Peyer's patch (tissue), 4 donors: Measurements from ENCODE around the gene ZDHHC11. TPM values are rescaled to one million over a fixed set of nuclear protein-coding genes. Genes with fewer than 3 reads are reported as not detected.
"Not testable (repeated sequence)": the region's sequence is repeated elsewhere in the genome, so short reads cannot be mapped to it uniquely, and the experiment has no call there.

Source experiments
- DNase-seq, 3 donors: peaks; one replicate each; pipeline ENCODE4 v3.0.0-alpha.2; 2017 to 2019
- H3K27ac ChIP-seq, 4 donors: fragments of 200-600 bp; sonication (generic); one replicate each; pipeline ENCODE4 v1.5.1; 2016 to 2019
- H3K27me3 ChIP-seq, 2 donors: fragments of 200-600 bp; sonication (generic); one replicate each; pipeline ENCODE4 v1.5.1; 2019
- H3K36me3 ChIP-seq, 3 donors: fragments of 200-600 bp; sonication (generic); one replicate each; pipeline ENCODE4 v1.5.1; 2016 to 2019
- H3K4me1 ChIP-seq, 4 donors: fragments of 200-600 bp; sonication (generic); one replicate each; pipeline ENCODE4 v1.5.1; 2016 to 2019
- H3K4me3 ChIP-seq, 4 donors: fragments of 200-600 bp; sonication (generic); 1 replicate in 3 of 4; 2 replicates in 1 of 4; pipeline ENCODE4 v1.5.1; 2016 to 2019; ENCODE audit warnings: mild to moderate bottlenecking in 1 of 4
- H3K9me3 ChIP-seq, 4 donors: fragments of 200-600 bp; sonication (generic); one replicate each; pipeline ENCODE4 v1.5.1; 2016 to 2019; ENCODE audit warnings: mild to moderate bottlenecking in 1 of 4
- CTCF ChIP-seq, 6 experiments: fragments of 450-650 bp in 4 of 6; fragments of 200-600 bp in 2 of 6; sonication (generic) in 1 of 6; IDR thresholded peaks; one replicate each; pipeline ENCODE4 v1.5.1; 2017 to 2019; ENCODE audit warnings: antibody characterized with exemption in 6 of 6, mild to moderate bottlenecking in 3 of 6, moderate library complexity in 1 of 6
- POLR2A ChIP-seq, 2 donors: fragments of 450-650 bp; IDR thresholded peaks; one replicate each; pipeline ENCODE4 v1.5.1; 2017; ENCODE audit warnings: antibody characterized with exemption in 2 of 2, mild to moderate bottlenecking in 2 of 2, moderate library complexity in 2 of 2
- total RNA-seq, 4 donors: library from RNA; depleted of rRNA; stranded (reverse); fragments of >200 nt; gene quantifications; one replicate each; pipeline ENCODE4 v1.1.0, GENCODE V29; 2016

The ZDHHC11 gene
- total RNA-seq, 4 donors from 2014 or later: 7.7 to 82.5 (median 29.6) TPM

GRCh38 chr5:751992-752391, 98.8 kb downstream of the ZDHHC11 start:
- H3K27ac ChIP-seq, H3K9me3 ChIP-seq, H3K4me3 ChIP-seq, DNase-seq, H3K4me1 ChIP-seq, H3K27me3 ChIP-seq, H3K36me3 ChIP-seq: not testable (repeated sequence)

DNA sequence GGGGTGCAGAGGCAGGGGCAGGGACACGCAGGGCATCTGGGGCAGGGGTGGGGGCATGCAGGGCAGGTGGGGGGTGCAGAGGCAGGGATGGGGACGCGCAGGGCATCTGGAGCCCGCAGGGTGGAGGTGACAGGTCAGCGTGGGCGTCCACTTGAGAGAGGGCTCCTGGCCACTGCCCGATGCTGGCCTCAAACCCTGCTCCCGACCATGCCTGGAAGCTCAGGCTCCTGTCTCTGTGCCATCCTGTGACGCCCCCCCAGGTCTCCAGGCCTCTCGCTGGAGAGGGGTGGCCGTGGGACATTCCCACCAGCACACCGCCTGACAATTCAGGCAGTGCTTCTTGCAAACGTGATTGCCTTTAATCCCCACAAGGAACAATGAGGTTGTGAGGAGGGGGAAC, 99.3 kb downstream of the ZDHHC11 start:
- no peak overlapping the region for H3K4me3 ChIP-seq
- no peak for TF ChIP-seq POLR2A (IDR thresholded peaks at IDR 0.05)
- no peak for TF ChIP-seq CTCF (IDR thresholded peaks at IDR 0.05)
- no peaks in the 10 kb centered on the region for H3K36me3 ChIP-seq
- no peak overlapping the region for H3K27ac ChIP-seq
- H3K27me3 ChIP-seq: no peaks in the 10 kb centered on the region
- H3K4me1 ChIP-seq: peaks cover 0 to 4% (median 0%) of the 10 kb centered on the region in 4 donors
- DNase-seq: peak in 1 of 3 donors; percentile 3
- H3K9me3 ChIP-seq: no peaks in the 10 kb centered on the region

- H3K36me3 ChIP-seq, H3K9me3 ChIP-seq, H3K4me3 ChIP-seq, H3K4me1 ChIP-seq, H3K27ac ChIP-seq, H3K27me3 ChIP-seq: not testable (repeated sequence)
- DNase-seq: peak in 1 of 3 donors; percentile 9
Observed at GRCh38 chr5:750226-750625, 100.6 kb downstream of the ZDHHC11 start.

DNA sequence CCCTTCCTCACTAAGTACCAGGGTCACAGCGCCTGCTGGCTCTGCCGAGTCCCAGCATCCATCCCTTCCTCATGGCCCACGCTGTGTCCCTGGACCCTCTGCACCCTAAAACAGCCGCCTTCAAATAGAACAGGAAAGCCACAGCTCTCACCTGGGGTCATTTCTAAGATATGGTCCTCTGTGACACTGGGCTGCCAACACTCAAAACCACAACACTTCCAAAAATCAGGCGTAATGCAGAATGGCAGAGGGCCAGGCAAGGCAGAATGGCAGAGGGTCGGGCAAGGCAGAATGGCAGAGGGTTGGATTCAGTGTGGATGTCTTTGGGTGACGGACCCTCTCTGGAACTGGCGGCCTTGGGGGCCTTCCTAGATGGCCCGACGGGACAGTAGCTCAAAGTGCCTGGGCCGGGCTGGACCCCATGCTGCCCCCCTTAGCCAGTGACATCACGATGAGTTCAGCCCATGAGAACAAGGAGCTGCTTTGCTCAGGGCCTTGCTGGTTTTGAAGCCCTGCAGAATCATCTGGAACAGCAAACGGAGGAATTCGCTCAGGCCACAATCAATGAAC, 101.6 kb downstream of the ZDHHC11 start:
- Histone ChIP-seq H3K4me3 (no peak overlapping the region), H3K27ac (no peak overlapping the region), H3K4me1 (no peaks in the 10 kb centered on the region), H3K36me3 (no peaks in the 10 kb centered on the region), H3K9me3 (no peaks in the 10 kb centered on the region), H3K27me3 (no peaks in the 10 kb centered on the region)
- peak in 1 of 3 donors; percentile 7 for DNase-seq
- TF ChIP-seq POLR2A (IDR thresholded peaks at IDR 0.05) (no peak), CTCF (IDR thresholded peaks at IDR 0.05) (no peak)

DNA sequence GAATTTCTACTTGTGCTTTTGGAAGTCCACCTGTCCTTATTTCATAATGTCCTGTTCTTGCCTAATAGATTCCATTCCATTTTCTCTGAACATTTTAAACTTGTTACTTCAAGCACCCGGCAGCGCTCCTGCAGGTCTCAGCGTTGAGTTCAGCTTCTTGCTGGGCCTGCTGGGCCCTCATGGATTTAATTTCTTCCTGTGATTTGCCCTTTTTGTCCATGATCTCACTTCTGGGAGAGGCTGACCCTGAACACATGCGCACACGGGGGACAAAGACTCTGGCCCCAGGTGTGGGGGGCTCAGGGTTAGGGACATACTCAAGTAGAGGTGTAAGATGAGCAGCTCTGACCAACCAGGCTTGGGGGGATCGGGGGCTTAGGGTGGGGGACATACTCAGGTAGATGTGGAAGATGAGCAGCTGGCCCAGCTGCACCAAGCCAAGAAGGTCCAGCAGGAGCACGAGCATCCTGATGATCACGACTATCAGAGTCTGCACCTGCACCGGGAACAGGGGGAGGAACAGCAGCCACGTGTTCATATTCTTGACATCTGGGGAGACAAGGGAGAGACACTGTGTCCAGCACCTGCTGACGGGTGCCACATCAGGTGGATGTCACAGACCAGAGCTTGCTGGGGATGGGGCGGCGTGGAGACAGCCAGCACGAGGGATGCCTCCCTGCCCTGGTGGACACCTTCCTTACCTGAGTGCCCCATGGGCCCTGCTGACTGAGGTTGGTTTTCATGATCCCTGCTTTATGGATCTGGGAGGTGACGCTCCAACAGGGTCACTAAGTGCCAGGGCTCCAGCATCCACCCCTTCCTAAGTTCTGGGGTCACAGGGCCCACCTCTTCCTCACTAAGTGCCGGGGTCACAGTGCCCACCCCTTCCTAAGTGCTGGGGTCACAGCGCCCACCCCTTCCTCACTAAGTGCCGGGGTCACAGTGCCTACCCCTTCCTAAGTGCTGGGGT, 102.5 kb downstream of the ZDHHC11 start:
- peak in 1 of 3 donors; percentile 9 for DNase-seq
- H3K36me3 ChIP-seq, H3K9me3 ChIP-seq, H3K27me3 ChIP-seq, H3K4me1 ChIP-seq, H3K4me3 ChIP-seq, H3K27ac ChIP-seq: not testable (repeated sequence)

DNA sequence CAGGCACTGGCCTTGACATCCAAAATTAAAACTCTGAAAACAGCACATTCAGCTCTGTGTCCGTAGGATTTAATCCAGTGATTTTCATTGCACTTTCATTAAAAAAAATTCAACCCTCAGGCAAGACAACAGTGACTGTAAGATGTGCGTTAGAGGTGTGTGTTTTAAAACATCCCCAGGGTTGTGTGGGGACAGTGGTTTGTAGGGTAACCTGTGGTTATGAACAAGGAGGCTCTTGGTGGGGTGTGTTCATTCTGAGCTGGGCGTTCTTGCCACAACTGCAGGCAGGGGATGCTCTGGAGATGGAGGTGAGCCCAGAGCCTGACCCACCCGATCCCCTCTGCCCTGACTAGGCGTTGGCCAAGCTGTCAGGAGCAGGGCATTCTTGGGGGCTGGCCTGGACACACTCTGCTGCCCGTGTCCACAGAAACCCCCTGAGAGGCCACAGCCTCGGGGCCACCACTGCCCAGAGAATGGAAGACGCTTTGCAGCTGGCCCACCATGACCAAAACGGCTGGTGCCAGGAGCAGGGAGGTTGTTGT, 103.4 kb downstream of the ZDHHC11 start:
- not testable (repeated sequence) for H3K27me3 ChIP-seq, H3K4me1 ChIP-seq, H3K27ac ChIP-seq, H3K36me3 ChIP-seq, H3K9me3 ChIP-seq, H3K4me3 ChIP-seq, DNase-seq

DNA sequence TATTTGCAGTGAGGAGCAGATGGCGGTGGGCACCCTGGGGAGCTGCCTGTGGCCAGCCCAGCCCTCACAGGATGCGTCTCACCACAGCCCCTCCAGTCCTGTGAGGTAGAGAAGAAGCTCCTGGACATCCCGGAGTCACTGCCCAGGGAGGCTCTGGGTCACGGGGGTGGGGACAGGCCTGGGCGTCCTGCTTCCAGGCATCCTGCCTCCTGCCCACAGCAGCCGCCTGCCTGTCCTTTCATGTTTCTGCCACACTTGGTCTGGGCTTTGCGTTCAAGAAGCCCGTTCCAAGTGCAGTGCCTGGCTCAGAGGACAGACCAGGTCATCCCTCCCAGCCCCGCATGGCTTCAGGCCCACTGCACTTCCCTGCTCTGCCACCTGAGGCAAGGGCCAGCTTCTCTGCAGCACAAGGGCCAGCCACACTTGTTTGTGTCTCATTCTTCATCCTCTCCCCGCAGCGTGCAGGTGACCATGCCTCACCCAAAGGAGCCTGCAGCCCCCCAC, 104.5 kb downstream of the ZDHHC11 start:
- no peak overlapping the region for H3K27ac ChIP-seq
- H3K4me3 ChIP-seq: no peak overlapping the region
- no peaks in the 10 kb centered on the region for H3K27me3 ChIP-seq
- H3K36me3 ChIP-seq: no peaks in the 10 kb centered on the region
- no peaks in the 10 kb centered on the region for H3K4me1 ChIP-seq
- TF ChIP-seq POLR2A (IDR thresholded peaks at IDR 0.05): no peak
- TF ChIP-seq CTCF (IDR thresholded peaks at IDR 0.05): no peak
- H3K9me3 ChIP-seq: no peaks in the 10 kb centered on the region
- DNase-seq: peak in 1 of 3 donors; percentile 24

Other genes starting within 250 kb of the ZDHHC11 start
- gene CEP72, start 238.6 kb downstream of the ZDHHC11 start, total RNA-seq: 10 to 100 TPM in 1 of 4 donors, 1 to 10 TPM in 3; 2.2 to 33.8 (median 4.5) TPM
- 10 to 100 TPM in 3 of 4 donors, 1 to 10 TPM in 1; 7.4 to 60.5 (median 14.5) TPM for gene TPPP, start 157.6 kb downstream of the ZDHHC11 start, total RNA-seq
- 10 to 100 TPM in 3 of 4 donors, 1 to 10 TPM in 1; 4.6 to 52.0 (median 28.6) TPM for gene ZDHHC11B, start 66.3 kb downstream of the ZDHHC11 start, total RNA-seq
- gene BRD9, start 41.8 kb upstream of the ZDHHC11 start, total RNA-seq: 10 to 100 TPM; 36.4 to 90.8 (median 65.4) TPM
- 1 to 10 TPM; 1.2 to 8.3 (median 3.5) TPM for gene TRIP13, start 41.9 kb upstream of the ZDHHC11 start, total RNA-seq
- gene NKD2, start 157.8 kb upstream of the ZDHHC11 start, total RNA-seq: 1 to 10 TPM; 1.9 to 9.9 (median 3.5) TPM